GM19395 (cell line): ENCODE results near the gene SUSD3.
"Not testable (repeated sequence)": the region's sequence is repeated elsewhere in the genome, so short reads cannot be mapped to it uniquely, and the experiment has no call there.

Experiments
- ATAC-seq: cut with Tn5 transposase; IDR thresholded peaks from one replicate; pipeline ENCODE4 v1.9.1; 2021; ENCODE audit warnings: mild to moderate bottlenecking, moderate library complexity; ENCODE audit not compliant: unreplicated experiment

Gene SUSD3

DNA sequence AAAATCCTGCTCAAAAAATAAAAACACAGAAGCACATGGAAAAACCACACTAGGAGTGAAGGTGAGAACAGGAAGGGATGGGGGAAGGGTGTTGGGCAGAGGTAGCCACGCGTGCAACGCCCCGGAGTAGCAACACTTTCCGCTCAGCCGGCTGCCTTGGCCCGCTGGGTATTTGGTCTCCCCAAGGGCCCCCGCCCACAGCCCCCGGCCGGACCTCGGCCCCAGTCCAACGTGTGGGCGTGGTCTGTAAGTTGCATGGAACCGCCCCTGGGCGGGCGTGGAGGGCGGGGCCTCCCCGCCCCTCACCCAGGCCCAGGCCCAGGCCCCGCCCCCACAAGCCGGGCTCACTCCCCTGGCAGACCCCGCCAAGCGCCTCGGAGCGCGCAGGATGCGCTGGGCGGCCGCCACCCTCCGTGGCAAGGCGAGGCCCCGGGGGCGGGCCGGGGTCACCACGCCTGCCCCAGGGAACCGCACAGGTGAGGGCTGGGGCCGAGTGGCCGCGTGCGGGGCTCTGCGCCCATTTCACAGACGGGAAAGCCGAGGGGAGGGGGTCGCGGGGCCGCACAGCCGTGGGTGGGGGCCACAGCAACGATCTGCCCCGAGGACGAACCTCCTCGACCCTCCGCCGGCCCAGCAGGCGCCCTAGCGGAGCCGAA lies at the start of gene SUSD3:
Gene SUSD3, plus strand, starts transcription at position 347 of the 656 bp plus-strand sequence. Its CDS starts 42 bp downstream, at position 389.
- peak; percentile 46 for ATAC-seq

DNA sequence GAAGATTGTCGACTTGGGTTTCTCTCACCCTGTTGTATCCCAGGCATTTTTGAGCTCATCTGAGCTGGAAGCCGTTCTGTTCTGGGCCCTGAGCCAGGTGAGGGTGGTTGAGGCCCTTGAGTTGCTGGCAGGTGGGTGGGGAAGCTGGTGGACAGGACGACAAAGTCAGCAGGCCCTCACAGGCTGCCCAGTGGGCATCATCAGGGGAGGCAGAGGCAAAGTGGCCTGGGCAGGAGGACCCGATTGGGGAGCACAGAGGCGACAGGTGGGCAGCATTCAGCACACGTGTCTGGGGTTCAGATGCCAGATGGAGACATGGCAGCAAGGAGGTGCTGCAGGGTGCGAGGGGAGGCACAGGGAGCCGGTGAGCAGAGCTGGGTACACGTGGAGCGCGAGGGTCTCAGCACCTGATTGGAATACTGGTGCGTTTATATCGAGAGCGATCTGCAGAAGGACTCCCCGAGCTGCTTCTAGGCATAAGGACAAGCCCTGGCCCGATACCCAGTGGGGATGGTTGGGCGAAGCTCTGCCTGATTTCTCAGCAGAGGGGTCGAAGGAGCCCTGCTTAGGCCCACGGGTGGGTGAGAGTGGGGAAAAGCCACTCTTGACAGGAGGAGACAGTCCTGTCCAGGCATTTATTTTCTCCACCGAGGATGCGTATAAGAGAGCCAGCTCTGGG lies 49.0 kb upstream of the SUSD3 start:
- ATAC-seq = no peak

DNA sequence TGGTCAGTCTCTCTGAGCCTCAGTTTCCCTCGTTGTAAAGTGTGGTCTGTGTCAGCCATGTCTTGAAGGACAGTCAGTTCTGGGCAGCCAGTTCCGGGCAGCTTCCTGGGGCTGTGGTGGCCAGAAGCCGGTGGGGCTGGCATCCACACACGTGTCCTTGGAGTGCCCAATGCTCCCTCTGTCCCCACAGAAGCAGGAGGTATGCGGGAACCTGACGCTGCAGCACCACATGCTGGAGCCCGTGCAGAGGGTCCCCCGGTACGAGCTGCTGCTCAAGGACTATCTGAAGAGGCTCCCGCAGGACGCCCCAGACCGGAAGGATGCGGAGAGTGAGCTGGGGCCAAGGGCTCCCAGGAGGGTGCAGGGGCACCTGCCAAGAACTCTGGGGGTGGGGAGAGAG lies 48.4 kb upstream of the SUSD3 start:
- ATAC-seq = no peak

DNA sequence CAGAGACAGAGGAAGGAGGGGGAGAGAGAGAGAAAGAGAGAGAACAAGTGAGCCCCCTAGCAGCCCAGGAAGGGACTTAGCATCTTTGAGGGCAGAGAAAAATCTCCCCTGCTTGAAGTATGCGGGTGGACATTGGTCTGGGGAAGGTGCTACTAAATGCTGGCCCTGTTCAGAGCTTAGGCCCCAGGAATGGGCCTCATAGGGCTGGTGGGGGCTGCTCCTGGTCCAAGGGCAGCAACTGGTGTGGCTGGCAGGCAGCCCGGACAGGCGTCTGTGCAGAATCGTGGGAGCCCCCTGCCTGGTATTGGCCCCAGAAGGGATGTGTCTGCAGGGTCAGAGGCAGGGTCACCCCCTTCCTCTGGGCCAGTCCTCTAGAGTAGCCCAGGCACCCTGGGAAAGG lies 47.8 kb upstream of the SUSD3 start:
- ATAC-seq = no peak

GRCh38 chr9:93011114-93011513 lies 47.4 kb upstream of the SUSD3 start:
- ATAC-seq = no peak

- no peak for ATAC-seq
These were observed 45.3 kb upstream of the SUSD3 start for GRCh38 chr9:93012963-93013855.

DNA sequence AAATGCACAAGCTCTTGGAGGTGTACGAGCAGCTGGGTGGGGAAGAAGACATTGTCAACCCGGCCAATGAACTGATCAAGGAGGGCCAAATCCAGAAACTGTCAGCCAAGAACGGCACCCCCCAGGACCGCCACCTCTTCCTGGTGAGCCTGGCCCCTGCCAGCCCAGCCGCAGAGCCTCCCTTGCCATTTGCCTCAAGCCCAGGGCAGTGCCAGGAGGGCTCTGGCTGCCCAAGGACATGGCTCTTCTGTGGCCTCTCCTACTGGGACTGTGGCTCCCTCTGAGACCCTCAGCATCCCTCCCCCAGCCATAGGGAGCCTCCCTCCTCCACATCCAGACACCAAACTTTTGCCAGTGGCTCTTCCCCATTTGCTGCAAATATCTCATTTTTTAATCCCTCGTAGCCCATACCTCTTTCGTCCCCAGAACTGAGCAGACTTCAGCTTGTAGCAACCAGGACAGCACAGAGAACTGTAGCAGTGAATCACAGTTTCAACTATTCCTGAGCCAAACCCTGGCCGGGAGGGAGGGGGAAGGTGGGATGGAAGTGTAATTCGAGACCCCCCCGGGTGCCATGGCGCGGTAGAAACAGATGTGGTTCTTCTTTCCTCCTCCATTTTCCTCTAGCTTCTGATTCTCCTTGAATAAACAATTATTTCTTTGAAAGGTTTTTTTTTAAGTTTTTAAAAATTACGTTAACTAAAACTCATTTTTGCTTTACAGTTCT lies 44.5 kb upstream of the SUSD3 start:
- no peak for ATAC-seq

DNA sequence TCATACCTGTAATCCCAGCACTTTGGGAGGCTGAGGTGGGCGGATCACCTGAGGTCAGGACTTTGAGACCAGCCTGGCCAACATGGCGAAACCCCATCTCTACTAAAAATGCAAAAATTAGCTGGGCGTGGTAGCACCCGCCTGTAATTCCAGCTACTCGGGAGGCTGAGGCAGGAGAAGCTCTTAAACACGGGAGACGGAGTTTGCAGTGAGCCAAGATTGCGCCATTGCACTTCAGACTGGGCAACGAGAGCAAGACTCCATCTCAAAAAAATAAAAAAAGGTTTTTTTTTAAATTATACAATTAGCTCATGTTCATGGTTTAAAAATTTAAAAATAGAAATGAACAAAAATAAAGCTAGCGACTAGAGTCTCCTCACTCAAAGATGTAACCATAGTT lies 43.3 kb upstream of the SUSD3 start:
- not testable (repeated sequence) for ATAC-seq

- no peak for ATAC-seq
These were observed 40.9 kb upstream of the SUSD3 start for GRCh38 chr9:93017621-93018020.

GRCh38 chr9:93020151-93020550 lies 38.4 kb upstream of the SUSD3 start:
- ATAC-seq = no peak

DNA sequence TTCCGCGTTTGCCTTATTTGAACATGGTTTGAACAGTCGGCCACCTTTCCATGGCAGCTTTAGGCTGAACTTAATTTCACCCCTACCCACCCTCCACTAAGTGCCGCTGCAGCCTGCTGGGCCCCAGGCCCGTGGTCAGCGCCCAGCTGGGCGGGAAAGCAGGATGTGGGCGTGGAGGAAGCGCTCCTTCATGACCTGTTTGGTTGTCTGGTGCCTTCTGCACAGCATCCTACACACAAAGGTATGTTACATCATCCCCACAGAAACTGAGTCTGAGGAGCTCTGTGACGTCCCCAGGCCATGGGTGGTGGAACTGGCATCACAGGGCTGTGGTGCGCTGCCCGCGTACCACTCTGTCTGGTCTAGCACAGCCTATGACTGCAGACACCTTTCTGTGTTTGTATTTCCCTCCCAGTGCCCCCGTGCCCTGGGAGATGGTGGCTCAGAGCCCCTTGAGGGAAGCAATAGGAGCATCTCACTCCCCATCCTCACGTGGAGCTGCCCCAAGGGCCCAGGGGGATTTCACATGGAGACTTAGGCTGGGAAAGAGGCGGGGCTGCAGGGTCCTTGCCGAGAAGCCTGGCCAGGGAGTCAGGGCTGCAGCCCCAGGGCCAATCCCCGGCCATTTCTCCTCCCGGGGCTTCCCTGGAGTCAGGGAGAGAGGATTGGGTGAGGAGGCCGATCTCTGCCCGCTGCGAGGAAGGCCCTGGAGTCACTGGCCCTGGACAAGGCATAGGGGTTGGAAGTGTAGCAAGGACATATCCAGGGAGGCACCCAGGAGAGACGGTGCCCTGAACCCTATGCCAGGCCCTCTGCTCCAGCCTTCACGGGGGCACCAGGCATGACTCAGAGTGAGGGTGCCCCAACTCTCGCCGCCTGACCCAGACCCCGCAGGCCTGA lies 37.5 kb upstream of the SUSD3 start:
- no peak for ATAC-seq

DNA sequence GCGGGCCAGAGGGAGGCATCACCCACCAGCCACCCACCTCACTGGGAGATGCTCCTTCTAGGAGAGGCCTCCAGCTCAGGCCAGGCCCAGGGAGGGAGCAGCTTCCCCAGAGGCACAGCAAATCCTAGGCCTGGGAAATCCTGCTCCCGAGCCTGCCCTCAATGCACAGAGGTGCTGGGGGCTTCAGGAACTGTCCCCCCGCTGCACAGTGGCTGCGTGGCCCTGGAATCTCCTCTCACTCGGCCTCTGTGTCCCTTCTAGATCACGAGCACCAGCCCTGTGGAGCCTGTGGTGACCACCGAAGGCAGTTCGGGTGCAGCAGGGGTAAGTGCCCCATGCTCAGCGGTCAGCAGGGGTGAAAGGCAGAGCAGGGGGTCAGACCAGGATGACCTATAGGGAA lies 36.4 kb upstream of the SUSD3 start:
- ATAC-seq = no peak

- no peak for ATAC-seq
These were observed 35.6 kb upstream of the SUSD3 start for GRCh38 chr9:93022721-93023520.

DNA sequence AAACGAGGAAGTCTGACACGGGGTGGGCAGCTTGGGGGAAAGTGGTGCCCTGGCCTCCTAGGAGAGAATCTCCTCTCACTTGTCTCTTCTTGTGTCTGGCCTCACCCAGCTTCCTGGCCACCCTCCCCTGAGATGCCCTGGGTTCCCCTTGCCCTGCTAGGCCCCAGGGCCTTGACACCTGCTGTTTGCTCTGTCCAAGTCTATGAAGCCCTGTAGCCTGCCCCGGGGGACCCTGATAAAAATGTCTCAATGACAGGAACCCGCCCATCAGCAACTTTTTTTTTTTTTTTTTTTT lies 35.0 kb upstream of the SUSD3 start:
- ATAC-seq = no peak

DNA sequence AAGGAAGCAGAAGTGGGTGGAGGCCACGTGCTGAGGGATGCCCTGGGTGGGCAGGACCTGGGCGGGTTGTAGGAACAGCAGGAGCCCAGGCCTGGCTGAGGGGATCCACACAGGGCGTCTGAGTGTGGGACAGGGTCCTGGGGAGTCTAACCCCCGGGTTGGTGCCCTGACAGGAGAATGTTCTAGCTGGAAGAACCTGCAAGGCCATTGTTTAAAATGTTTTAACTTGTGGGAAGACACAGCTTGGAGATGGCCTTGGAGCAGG lies 33.9 kb upstream of the SUSD3 start:
- no peak for ATAC-seq

DNA sequence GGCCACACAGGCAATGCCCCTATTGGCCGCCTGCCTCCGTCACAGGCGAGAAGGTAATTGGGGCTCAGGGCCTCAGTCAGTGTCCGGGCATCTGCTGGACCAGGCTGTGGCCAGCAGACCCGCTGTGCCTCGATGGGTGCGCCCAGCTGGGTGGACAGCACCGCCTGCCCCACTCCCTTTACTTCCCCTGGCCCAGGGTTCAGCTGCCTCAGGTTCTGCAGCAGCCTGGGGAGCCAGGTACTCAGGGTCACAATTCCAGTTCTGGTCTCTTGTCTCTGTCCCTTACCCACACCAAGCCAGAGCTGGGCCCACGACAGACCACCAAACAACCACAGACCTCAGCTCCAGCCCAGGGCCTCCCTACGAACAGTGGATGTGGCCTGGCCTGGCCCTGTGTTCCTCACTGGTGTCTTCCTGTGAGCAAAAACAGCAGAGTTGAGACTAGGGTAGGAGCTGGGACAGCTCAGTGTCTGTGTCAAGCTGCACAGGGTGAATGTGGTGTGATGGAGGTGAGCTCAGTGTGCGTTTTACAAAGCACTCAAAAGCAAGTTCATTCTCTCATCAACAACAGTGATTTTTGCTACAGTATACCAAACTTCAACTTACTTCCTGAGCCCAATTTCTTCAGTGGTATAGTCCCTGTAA lies 33.4 kb upstream of the SUSD3 start:
- no peak for ATAC-seq

- no peak for ATAC-seq
These were observed 32.8 kb upstream of the SUSD3 start for GRCh38 chr9:93025736-93026135.

DNA sequence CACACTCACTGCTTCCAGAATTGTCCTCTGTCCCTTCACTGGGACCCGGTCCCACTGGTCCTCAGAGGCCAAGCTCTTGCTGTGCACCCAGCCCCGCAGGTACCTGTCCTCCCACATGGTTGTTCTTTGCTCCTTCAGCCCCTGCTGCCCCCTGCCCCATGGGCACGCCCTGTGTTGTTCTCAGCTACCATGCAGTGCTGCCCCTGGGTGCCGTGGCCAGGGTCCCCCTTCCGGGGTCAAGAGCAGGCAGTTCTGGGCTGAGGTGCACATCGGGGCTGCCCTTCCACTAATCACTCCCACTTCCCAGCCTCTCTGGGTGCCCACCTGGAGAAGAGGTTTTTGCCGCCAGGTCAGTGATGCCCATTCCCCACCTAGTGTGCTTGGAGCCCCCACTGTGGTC lies 31.9 kb upstream of the SUSD3 start:
- ATAC-seq = no peak

- no peak for ATAC-seq
These were observed 30.8 kb upstream of the SUSD3 start for GRCh38 chr9:93027750-93028149.
